LNCaP clone FGC (cell line): ENCODE measurements around the gene COL8A1.

Source experiments
- DNase-seq: peaks from one replicate; pipeline ENCODE4 v3.0.0-alpha.2; 2011; ENCODE audit warnings: low read depth
- H3K4me3 ChIP-seq: 2 replicates; pipeline ENCODE4 v1.5.1; 2011; ENCODE audit warnings: mild to moderate bottlenecking, low read depth, low read length, control low read depth
- TF ChIP-seq, protein P1 (sequence below): IDR thresholded peaks from 2 replicates; pipeline ENCODE4 v1.5.1; 2012; ENCODE audit warnings: mild to moderate bottlenecking; ENCODE audit not compliant: control insufficient read depth, insufficient read depth; ENCODE audit errors: extremely low read depth

Gene COL8A1

DNA sequence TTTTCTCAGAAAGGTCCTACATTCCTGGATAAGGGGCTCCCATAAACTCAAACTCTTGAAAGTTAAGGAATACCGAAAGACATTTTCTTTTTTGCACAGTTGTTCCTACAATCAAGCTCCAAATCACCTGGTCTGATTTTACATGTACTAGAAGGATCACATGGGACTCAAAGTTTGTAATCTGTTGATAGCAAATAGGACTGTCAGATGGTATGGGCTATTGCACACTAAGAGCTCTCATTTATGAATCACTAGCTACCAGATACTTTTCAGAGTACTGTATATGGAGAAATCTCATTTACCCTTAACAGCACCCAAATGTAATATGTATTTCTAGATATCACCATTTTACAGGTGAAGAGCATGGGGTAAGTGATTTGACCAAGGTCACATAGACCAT is 129.7 kb downstream of the COL8A1 start:
- TF ChIP-seq, protein P1, sequence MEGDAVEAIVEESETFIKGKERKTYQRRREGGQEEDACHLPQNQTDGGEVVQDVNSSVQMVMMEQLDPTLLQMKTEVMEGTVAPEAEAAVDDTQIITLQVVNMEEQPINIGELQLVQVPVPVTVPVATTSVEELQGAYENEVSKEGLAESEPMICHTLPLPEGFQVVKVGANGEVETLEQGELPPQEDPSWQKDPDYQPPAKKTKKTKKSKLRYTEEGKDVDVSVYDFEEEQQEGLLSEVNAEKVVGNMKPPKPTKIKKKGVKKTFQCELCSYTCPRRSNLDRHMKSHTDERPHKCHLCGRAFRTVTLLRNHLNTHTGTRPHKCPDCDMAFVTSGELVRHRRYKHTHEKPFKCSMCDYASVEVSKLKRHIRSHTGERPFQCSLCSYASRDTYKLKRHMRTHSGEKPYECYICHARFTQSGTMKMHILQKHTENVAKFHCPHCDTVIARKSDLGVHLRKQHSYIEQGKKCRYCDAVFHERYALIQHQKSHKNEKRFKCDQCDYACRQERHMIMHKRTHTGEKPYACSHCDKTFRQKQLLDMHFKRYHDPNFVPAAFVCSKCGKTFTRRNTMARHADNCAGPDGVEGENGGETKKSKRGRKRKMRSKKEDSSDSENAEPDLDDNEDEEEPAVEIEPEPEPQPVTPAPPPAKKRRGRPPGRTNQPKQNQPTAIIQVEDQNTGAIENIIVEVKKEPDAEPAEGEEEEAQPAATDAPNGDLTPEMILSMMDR, result no peak
- H3K4me3 ChIP-seq, result no peak overlapping the region
- DNase-seq, result no peak

DNA sequence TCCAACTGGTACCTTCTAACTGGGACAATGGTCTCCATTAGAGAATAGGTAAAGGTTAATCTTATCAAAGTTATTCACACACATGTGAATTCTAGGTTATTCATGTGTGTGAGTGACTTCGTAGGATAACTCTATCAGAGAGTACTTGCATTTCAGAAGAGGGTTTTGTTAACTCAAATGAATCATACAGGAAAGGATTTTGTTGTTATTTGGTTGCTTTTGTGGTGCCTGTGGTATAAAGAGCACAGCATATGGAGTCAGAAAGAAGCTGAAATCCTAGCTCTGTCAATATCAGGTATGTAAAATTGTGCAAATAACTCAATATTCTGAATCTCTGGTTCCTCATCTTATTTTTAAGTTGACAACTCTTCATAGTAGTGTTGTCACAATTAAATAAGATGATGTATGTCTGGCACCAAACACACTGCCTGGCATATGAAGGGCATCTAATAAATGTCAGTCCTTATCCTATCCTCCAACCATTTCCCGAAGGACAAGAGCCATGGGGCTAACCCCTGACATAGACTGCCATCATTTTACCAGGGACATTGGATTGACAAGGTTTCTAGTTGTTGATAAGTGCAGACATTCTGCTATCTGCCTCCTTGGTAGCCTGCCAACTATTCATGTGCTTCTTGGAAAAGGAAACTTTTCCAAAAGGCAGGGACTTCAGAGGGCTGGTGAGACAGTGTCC is 130.6 kb downstream of the COL8A1 start:
- no peak for DNase-seq
- H3K4me3 ChIP-seq, result no peak overlapping the region
- TF ChIP-seq, protein P1, result no peak

DNA sequence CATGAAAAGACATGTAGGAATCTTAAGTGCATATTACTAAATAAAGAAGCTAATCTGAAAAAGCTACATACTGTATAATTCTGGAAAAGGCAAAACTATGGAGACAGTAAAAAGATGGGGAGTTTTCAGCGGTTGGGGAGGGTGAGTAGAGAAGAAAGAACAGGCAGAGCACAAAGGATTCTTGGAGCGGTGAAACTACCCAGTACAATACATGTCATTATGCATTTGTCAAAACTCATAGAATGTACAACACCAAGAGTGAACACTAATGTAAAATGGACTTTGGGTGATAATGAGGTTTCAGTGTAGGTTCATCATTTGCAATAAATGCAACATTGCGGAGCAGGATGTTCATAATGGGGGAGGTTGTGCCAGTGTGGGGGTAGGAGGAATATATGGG is 133.8 kb downstream of the COL8A1 start:
- TF ChIP-seq, protein P1, result no peak
- no peak overlapping the region for H3K4me3 ChIP-seq
- DNase-seq, result no peak

DNA sequence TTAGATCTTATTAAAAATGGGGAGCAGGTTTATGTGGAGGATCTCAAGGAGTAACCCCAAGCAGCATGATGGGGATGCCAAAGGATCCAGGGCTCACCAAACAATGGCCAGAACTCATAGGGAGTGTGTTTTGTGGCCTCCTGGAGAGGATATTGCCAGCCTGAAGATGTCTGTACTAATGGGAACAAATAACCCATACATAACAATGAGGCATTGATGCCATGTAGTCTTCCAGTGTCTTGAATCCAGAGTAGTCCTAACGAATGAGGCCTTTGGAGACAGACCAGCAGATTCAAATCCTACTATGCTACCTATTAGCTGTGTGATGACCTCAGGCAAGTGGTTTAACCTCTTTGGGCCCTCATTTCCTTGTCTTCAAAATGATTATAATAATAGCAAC is 134.3 kb downstream of the COL8A1 start:
- H3K4me3 ChIP-seq, result no peak overlapping the region
- no peak for DNase-seq
- TF ChIP-seq, protein P1, result no peak

DNA sequence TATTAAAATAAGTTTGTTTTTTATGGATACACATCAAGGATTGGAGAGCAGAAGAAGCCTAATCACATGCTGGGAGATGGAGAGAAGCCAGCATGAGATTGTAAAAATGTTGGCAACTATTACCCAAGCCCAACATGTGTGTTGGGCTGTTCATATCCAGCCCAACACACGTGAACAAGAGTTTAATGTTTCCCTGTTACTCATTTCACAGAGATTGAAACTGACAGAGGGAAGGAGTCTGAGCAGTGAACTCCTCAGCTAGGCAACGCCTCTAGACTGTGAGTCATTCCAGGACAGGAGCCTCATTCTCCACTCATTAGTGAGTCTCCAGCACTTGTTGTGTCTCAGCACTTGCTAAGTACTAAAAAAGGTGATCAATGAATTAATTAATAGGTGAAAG is 136.1 kb downstream of the COL8A1 start:
- H3K4me3 ChIP-seq, result no peak overlapping the region
- DNase-seq, result peak; percentile 19
- TF ChIP-seq, protein P1, result no peak

DNA sequence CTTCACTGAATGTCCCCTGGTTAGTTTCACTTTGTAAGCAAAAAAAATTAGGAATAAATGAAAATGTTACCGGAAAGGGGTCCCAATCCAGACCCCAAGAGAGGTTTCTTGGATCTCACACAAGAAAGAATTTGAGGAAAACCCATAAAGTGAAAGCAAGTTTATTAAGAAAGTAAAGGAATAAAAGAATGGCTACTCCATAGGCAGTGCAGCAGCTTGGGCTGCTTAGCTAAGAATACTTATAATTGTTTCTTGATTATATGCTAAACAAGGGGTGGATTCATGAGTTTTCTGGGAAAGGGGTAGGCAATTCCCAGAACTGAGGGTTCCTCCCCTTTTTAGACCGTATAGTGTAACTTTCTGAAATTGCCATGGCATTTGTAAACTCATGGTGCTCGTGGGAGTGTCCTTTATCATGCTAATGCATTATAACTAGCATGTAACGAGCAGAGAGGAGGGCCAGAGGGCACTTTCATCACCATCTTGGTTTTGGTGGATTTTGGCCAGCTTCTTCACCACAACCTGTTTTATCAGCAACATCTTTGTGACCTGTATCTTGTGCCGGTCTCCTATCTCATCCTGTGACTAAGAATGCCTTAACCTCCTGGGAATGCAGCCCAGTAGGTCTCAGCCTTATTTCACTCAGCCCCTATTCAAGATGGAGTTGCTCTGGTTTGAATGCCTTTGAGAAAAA is 138.3 kb downstream of the COL8A1 start:
- no peak overlapping the region for H3K4me3 ChIP-seq
- no peak for DNase-seq
- TF ChIP-seq, protein P1, result no peak

DNA sequence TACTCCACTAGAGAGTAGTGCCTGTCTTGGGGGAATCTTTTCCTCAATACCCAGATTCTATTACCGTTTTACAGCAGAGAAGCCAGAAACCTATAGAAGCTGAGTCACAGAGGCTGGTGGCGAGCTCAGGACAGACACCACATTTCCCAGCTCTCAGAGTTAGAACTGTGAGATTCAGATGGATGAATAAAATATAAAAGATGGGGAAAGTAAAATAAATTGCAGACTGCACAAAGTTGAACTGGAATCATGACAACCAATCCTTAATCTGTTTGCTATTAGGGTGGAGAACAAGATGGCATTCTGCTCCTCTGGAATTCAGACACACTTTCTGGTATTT is 138.8 kb downstream of the COL8A1 start:
- no peak for DNase-seq
- no peak overlapping the region for H3K4me3 ChIP-seq
- TF ChIP-seq, protein P1, result no peak
